Measurements from ENCODE around the gene APOLD1. TPM values are rescaled to one million over a fixed set of nuclear protein-coding genes. Genes with fewer than 3 reads are reported as not detected.
"Not testable (repeated sequence)": the region's sequence is repeated elsewhere in the genome, so short reads cannot be mapped to it uniquely, and the experiment has no call there.

Gene APOLD1, protein sequence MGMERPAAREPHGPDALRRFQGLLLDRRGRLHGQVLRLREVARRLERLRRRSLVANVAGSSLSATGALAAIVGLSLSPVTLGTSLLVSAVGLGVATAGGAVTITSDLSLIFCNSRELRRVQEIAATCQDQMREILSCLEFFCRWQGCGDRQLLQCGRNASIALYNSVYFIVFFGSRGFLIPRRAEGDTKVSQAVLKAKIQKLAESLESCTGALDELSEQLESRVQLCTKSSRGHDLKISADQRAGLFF
- 4.2 TPM for polyA plus RNA-seq (2013, experiment 1 of 2; ENCODE audit: insufficient read length)
- 4.4 TPM for polyA plus RNA-seq (2013, experiment 2 of 2; ENCODE audit: insufficient read length)

DNA sequence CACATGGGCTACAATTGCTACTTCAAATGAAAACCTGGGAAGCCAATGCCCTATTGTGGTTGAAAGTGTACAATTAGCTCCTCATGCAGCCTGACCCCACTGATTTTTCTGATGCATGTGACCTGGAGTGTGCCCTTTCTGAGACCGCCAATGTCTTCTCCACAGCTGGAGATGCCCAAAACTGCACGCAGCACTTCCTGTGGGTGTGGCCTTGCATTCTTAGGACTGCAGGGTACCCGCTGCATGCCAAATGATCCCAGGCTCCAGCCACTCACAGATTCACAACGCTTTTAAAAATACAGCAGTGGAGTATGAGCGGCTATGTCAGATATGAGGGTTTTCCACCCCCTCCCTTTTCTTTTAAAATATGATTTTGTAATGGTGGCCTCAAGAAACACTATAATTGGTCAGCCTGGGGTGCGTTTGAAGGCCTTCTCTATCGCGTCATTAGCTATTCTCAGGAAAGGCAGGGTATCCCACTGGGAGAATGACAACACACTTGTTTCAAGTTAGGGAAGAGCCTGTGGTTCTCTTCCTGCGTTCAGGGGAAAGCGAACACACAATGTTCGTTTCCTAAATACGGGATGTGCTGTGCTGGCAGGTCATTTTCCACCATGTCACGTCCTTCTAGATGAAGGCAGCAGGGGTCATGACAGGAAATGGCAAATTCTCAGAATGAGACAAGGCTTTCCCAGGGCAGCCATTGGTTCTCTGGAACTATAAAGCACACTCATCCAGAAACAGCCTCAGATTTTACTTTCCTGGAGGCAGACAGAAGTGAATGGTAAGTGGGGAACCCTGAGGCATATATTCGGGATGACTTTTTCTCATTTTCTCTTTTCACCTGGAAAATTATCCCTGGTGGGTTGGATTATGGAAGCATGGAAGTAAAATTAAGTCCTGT, at the start of gene APOLD1:
APOLD1 (plus strand) TSS at position 749 of the 904 bp plus-strand sequence; CDS start at position 782, 33 bp downstream.
- peak; percentile 90 for DNase-seq

DNA sequence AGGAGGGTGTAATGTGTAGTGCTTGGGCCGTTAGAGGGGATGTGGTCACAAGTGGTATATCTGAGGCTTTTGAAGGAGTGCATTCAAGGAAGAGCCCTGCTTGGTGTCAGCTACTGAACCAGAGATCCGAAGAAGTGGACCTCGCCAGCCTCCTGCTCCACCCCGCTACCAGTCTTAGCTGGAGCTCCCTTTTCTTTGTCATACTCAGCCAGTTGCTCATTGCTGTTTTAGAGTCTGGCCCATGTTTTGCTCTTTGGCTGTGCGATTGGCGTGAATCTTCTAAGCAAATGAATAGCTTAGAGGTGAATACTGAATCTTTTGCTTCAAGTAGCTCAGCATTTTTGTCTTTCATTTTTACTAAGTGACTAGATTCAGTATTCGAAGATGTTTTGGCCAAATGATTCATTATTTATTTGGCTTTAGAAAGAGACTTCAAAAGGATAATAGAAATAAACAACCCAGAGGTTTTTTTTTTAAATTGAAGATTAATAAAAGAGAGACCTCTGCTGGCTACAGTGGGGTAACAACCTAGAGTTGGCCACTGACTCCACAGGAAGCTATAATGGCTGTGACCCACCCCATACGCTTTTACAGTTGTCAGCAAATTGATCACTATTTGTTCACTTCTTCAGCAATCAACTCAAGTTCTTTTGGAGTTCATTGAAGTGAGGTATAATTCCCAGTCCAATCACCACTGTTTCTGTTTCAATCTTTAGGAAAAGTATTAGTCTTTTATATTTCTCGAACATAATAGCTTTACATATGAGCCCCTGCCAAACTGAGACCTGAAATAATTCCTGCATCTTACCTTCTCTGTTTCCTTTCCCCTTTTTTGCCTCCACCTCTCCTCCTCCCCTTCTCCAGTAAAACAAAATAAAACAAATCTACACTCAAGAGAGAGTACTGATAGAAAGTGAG, 48.4 kb upstream of the APOLD1 start:
- DNase-seq = peak; percentile 61

DNA sequence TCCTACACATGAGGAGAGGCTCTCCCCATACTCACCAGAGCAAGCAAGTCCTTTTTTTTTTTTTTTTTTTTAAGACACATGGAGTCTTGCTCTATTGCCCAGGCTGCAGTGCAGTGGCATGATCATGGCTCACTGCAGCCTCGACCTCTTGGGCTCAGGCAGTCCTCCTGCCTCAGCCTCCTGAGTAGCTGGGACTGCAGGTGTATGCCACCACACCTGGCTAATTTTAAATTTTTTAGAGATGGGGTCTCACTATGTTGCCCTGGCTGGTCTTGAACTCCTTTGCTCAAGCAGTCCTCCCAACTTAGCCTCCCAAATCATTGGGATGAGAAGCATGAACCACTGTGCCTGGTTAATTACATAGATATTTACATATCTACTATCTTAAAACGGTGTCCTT, 47.3 kb upstream of the APOLD1 start:
- DNase-seq = not testable (repeated sequence)

DNA sequence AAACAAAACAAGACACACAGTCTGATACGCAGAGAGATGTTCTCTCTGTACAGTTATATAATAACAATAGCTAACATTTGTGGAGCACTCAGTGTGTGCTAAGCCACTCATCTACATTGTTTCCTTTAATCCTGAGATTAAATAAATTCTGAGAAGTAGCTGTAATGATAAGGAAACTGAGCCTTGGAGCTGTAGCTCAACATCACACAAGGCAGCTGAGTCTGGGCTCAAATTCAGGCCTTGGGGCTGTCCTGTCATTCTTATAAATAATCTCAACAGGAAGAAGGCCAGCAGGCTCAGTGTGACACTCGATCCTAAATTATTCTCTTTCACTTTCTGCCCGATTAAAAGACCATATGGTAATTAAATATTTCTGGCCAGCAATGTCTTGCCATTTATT, 43.8 kb upstream of the APOLD1 start:
- no peak for DNase-seq

DNA sequence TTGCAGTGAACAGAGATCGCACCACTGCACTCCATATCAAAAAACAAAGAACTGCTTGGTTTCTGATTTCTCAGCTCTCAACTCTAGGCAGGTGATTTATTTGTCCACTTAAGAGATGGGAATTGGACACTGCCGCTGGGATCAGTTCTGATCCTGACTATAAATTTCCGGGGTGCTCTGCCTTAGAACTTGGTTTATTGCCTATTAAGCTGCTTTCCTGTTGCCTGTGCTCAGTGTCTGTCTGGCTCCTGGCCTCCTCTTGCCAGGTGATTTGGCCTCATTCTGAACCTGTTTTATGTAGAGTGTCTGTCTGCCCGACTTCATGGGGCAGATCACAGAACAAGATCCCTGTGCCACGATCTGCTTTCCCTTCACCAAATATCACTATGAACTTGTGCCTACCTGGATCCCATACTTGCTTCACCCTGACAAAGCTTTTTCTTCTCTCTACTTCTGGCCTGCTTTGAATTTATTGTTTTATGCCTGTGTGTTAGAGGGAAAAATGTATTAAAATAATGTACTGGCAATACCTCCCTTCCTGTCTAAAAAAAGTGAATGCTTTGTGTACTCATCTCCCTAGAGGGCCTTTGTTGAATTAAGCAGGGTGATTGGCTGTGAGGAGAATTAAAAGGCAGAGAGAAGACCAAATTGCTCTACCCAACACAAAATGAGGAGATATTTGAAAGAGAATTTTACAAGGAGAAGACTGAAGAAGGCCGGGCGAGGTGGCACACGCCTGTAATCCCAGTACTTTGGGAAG, 40.7 kb upstream of the APOLD1 start:
- no peak for DNase-seq

DNA sequence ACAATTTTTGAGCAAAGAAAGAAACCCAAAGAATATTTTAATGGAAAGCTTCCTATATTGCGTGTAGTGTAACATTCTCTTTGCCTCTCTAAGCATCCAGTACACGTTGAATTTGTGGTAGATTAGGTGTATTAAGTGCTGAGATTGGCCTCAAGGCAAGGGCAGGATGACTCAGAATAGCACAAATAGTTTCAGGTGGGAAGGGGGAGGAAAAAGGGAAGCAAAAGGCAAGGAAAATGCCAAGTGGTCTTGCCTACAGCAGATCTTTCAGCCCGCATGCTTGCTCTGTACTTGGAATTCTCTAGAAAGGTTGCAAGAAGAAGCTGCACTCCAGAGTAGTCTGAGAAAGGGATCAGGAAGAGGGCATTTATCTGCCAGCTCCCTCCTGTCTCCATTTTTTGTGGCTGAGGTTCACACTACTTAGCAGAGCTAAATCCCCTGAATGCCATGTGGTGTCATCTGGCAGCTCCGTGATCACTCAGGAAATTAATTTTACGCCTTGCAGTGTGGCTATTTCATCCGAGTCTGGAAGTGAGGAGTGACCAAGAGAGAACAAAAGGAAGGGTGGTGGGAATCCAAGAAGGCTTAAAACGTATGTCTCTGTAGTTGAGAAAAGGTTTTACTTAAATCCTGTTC, 39.8 kb upstream of the APOLD1 start:
- DNase-seq = no peak

DNA sequence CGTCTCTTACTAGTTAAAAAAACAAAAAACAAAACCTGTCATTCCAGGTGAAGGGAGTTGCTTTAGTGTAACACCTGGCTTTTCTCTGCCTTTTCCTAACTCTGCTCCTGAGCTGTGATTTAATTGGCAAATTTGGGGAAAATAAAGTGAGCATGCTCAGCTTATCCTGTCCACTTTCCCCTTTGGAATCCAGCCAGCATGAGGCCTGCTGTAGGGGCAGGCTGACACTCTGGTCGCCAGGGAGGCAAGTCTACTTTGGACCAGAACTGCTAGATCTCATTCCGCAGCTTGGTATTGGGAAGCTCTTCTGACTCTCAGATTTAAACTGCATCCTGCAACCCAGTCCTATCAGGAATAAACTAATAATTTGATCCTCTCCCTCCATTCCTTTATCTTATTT, 38.2 kb upstream of the APOLD1 start:
- DNase-seq = no peak

DNA sequence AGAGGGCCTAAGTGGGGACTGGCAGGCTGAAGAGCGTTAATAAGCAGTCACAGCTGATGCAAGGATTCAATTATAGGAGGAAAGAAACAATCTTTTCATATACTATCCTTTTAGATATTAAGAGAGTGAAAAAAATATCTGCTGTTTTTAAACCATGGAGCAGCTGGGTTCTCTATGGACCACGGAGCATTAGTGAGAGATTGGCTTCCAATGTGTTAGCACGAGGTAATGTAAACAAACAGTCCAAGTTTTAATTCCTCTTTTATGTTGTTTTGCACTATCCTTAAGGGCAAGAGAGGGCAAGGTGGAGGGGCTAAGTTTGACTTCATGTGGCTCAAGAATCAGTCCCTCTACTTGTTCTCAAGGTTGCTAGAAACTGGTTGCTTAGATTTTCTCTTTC, 37.4 kb upstream of the APOLD1 start:
- DNase-seq = no peak

DNA sequence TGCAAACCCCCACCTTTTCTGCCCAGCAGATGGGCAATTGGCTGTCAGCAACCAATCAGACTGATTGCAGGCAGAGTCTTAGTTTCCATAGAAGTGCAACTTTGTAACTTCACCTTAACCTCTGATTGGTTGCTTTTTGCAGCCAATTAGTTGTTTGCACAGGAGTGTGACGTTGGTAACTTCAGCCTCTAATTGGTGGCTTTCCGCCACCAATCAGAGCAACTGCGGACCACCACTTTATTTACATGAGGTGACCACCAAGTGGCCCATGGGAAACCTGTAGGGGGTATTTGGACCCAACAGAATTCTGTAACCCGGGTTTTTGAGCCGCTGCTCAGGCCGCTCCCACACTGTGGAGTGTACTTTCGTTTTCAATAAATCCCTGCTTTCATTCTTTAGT, 36.0 kb upstream of the APOLD1 start:
- DNase-seq = no peak

DNA sequence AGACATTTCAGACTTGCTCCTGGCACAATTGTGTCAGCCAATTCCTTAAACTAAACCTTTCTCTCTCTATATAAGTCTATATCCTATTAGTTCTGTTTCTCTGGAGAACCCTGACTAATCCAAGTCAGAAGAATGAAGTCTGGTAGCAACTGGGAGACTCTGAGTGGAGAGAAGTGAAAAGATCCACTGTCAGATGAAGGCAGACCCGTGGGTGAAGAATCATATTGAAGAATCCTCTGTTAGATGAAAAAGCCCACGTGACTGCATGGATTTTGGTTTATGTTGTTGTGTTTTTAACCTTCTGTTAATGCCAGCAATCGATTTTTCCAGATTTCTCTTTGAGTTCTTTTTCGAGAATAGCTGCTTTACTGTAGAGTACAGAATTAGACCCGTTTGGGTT, 29.5 kb upstream of the APOLD1 start:
- DNase-seq = no peak

DNA sequence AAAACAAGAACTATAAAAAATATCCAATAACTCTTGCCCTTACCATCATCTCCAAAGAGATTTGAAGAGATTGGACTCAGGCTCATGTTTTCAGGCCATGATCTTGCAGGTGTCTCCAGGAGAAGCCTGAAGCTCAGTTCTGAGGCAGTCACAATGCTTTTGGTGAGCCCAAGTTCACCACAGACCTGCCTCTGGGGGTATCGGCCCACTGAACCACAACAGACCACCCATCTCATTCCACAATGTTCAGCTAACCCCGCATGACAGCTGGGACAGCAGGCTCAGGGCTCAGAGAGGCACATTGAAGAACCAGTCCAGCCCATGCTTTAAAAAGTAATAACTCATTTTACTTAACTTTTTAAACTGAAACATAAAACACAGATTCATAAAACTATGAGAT, 28.3 kb upstream of the APOLD1 start:
- DNase-seq = no peak

DNA sequence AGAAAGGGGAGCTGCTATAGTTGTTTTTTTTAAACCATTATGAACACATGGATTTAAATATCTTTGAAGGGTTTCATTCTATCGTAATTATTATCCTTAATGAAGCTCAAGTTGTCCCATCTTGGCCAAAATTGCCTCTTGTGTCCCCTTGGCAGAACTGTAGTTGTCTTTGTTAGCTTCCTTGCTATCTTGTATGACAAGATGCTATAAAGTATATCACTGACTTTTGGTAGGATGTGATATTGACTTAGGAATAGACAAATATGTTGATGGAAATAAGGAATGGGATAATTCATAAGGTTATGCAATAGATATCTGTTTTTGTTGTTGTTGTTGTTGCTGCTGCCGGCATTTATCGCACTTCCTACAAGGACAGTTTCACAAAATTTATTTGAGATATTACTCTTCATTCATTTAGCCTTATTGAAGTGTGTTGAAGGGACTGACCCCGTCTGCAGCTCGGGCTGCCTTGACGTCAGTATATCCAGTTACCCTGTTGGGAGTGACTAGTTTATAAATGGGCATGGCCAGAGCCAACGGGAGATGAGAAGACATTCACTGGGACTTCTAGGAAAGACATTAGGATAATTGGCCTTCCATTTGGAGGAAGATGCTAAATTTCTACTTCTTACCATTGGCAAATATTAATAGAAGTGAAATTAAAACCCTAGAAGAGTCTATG, 26.1 kb upstream of the APOLD1 start:
- DNase-seq = no peak

DNA sequence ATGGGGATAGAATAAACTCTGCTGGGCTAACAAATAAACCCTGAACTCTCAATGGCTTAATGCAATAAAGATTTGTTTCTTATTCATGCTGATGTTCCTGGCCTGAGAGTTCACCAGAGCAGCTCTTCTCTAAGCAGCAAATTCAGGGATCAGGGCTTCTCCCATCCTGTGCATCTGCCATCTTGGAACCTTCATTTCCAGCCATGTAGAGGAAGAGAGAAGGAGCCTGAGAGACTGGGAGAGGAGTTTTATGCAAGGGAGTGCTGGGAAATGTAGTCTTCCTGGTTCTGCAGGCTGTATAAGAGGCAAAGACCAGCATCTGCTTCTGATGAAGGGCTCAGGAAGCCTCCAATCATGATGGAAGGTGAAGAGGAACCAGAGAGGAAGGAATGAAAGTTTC, 20.6 kb upstream of the APOLD1 start:
- no peak for DNase-seq

DNA sequence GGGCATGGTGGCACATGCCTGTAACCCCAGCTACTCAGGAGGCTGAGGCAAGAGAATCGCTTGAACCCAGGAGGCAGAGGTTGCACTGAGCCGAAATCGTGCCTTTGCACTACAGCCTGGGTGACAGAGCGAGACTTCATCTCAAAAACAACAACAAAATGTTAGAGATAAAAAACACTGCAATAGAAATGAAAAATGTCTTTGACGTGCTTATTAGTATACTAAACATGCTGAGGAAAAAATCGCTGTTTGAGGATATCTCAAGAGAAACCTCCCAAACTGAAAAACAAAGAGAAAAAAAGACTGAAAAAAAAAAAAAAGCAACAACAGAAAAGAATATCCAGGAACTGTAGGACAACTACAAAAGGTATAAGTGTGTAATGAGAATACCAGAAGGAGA, 15.2 kb upstream of the APOLD1 start:
- DNase-seq = no peak

DNA sequence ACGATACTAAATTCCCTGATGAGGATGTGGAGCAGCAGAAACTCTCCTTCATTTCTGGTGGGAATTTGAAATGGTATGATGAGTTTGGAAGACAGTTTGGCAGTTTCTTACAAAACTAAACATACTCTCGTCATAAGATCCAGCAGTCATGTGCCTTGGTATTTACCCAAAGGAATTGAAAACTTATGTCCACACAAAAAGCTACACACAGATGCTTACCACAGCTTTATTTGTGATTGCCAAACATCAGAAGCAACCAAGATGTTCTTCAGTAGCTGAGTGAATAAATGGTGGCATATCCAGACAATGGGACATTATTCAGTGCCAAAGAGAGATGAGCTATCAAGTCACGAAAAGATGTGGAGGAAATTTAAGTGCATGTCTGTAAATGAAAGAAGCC, 10.7 kb upstream of the APOLD1 start:
- no peak for DNase-seq

DNA sequence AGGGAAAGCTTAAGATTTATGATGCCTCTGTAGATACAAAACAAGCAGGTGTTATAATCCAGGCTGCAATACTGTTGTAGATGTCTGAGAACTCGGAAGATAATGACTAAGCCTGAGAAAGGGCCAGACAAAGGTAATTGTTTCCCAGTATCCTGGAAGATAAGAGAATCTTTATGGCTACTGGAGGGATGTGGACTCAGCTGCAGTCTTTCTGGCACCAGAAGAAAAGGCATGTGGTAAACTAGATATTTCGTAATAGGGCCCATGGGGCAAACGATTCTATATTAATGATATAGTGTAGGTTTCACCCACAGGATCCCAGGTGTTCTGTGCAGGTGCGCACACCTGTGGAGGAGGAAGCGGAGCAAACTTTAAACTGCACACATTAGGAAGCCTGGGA, 9.2 kb upstream of the APOLD1 start:
- no peak for DNase-seq

DNA sequence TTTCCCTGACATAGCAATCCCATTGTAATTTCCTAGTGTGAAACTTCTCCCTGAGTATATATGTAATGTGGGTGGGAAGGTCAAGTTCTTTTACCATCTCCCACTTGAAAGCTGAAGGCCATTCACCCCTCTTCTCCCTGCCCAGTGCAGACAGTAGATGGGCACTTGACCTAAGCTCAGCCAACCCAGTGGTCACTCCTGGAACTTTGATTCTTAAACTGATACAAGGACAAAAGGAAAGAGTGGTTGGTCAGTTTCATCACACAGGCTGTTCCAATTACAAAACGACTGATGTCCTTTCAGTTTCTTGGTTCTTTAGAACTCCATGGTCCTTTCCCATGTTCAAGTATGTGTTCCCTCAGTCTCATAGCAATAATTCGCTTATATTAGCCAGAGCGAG, 8.4 kb upstream of the APOLD1 start:
- DNase-seq = no peak

DNA sequence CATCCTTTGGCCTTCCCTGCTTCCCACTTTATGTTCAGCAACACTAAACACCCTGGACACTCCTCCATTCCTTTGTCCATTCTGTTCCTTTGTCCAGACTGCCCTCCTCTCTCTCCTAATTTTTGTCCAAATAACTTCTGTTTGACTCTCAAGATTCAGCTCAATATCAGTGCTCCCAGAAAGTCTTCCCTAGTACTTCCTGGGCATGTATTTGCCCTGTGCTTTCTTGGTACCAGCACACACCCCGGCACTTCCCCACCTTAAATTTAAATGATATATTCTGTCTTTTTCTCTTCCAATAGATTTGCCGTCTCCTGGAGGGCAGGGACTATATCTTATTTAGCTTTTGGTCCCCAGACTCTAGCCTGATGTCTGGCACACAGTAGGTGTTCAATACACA, 6.5 kb upstream of the APOLD1 start:
- no peak for DNase-seq

DNA sequence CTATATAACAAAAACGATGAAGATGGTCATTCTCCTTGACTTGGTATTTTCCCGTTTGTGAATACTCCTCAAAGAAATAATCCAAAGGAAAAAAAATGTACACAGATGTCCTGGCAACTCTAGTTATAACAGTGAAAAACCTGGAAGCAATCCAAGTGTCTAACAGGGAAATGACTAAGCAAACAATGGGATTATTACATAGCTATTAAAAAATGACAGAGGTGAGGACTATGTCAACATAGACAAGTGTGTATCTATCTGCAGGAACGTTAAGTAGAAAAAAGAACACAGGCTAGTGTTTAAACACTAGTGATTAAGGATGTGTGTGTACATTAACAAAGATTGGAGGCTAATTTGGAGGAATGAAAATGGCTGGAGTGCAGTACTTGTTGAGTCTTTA, 5.9 kb upstream of the APOLD1 start:
- DNase-seq = peak; percentile 78

DNA sequence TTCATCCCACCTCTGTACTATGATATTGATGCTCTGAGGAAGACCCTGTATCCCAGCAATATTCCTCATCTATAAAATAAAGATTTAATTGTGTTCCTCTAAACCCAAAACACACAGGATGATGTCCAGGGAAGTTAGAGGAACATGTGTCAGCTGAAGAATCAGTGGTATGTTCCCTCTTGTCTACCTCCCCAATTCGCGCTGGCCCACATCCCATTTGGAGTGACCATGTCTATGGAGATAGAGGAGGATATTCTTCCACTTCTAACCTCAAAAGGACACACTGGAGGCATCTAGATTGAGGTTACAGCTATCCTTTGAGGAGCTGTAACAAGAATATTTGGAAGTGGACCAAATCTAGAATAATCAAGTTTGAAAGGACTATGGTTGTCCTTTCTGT, 1.3 kb upstream of the APOLD1 start:
- DNase-seq = no peak

DNA sequence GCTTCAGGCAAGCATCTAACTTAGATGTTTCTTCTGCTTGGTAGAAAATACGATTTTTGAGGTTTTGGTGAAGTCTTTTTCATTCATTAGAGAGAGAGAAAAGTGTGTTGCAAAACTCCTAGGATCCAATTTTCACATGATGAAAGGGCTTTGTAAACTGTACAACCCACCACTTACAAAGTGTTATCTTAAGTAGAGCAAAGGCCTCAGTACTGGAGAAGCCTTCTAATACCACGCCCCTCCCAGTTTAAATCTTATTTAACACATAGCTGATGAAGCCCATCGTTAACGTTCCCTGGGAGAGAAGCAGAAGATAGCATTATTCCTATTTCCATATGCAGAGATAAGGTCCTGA, 869 bp downstream of the APOLD1 start:
- no peak for DNase-seq

Measured in fibroblast of skin of scalp (primary cell).